GM23248 (cell line): ENCODE data around the gene YES1.

Source experiments
- EZH2 ChIP-seq: fragments of 200-600 bp; sonication (generic); IDR thresholded peaks from 2 replicates; pipeline ENCODE4 v1.6.1; 2018; ENCODE audit warnings: antibody characterized with exemption, mild to moderate bottlenecking; ENCODE audit not compliant: insufficient read depth, poor library complexity, severe bottlenecking
- EZH2phosphoT487 ChIP-seq: fragments of 200-600 bp; sonication (generic); IDR thresholded peaks from 2 replicates; pipeline ENCODE4 v1.6.1; 2018; ENCODE audit warnings: antibody characterized with exemption, moderate library complexity, mild to moderate bottlenecking, low read depth; ENCODE audit not compliant: insufficient read depth

DNA sequence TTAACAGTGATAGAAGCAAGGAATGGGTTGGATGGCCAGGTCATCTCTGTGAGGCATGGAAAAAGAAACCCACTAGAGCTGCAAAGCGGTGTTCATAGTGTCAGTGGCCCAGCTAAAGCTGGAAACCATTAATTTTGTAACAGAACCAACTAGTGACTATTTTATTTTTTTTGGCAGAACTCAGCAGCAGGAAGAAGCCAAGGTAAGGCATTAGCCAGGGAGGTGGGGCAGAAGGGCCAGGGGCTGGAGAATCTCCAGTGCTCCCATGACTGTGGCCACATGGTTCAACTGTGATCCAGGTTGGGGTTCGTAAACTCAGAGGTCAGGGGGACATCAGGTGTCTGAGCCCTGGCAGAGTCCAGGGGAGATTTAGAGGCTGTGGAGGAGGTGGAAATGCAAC lies 25.9 kb upstream of the YES1 start:
- no peak for TF ChIP-seq EZH2
- TF ChIP-seq EZH2phosphoT487 = no peak
